Omental fat pad (tissue), 4 donors: ENCODE data around the gene UPK2. TPM values are rescaled to one million over a fixed set of nuclear protein-coding genes. Genes with fewer than 3 reads are reported as not detected.

Experiments used
- ATAC-seq: fragments of 150-250 bp; one replicate; pipeline ENCODE4 v1.9.1; 2016; ENCODE audit warnings: mild to moderate bottlenecking, moderate library complexity; ENCODE audit not compliant: low FRiP score
- DNase-seq: peaks from one replicate; pipeline ENCODE4 v3.0.0-alpha.2; 2019; ENCODE audit warnings: low spot score
- CTCF ChIP-seq, 3 donors: fragments of 450-650 bp; IDR thresholded peaks; one replicate each; pipeline ENCODE4 v1.5.1; 2016 to 2017; ENCODE audit warnings: antibody characterized with exemption in 3 of 3, mild to moderate bottlenecking in 3 of 3, moderate library complexity in 2 of 3
- total RNA-seq, 4 donors: library from RNA; depleted of rRNA; stranded (reverse); fragments of >200 nt; gene quantifications; one replicate each; pipeline ENCODE4 v1.1.0, GENCODE V29; 2016

Gene UPK2
- total RNA-seq, 4 donors from 2014 or later, result not detected

DNA sequence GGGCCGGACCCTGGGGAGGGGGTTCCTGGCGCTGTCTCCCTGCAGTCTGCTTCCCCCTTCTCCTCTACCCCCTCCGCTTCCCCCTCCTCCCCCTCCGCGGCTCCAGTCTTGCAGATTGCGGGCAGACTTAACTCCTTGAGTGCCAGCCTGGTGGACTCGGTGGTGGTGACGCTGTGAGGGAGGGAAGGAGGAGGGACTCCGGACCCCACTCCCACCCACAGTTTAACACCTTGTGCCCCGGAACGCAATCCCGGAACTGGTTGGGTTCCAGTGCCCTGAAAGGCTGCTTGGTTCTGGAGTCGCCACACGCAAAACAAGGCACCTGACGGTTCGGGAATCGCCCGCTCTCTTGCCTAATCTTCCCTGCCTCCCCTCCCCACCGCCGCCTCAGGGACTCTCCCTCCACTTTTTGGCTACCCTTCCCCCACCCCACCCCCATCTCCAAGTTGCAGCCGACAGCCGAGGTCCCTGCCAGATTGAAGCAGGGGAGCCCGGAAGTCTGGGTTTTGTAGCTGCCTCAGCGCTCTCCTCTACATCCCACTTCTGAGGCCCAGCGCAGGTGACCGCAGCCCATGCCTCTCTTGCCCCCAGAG, 26.5 kb upstream of the UPK2 start:
- TF ChIP-seq CTCF (IDR thresholded peaks at IDR 0.05), result no peak
- no peak for DNase-seq
- peak; percentile 27 for ATAC-seq

GRCh38 chr11:118930094-118930712, 25.9 kb upstream of the UPK2 start:
- DNase-seq (no peak), ATAC-seq (peak; percentile 35)
- peak in 2 of 3 donors; percentile 81 to 82 for TF ChIP-seq CTCF (IDR thresholded peaks at IDR 0.05)

DNA sequence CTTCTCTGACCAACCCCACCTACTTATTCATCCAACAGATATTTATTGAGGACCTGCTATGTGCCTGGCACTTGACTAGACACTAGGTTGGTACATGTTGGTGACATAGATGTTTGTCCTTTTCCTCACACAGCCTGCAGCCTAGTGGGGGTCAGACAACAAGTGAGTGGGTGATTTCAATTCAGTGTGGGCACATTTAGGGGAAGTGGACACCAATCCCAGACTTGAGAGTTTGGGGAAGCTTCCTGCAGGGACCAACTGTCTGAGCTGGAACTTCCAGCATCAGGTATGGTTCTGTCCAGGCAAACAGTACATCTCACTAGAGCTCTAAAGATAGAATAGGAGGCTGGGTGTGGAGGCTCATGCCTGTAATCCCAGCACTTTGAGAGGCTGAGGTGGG, 24.5 kb upstream of the UPK2 start:
- no peak for TF ChIP-seq CTCF (IDR thresholded peaks at IDR 0.05)
- DNase-seq (no peak), ATAC-seq (no peak)

DNA sequence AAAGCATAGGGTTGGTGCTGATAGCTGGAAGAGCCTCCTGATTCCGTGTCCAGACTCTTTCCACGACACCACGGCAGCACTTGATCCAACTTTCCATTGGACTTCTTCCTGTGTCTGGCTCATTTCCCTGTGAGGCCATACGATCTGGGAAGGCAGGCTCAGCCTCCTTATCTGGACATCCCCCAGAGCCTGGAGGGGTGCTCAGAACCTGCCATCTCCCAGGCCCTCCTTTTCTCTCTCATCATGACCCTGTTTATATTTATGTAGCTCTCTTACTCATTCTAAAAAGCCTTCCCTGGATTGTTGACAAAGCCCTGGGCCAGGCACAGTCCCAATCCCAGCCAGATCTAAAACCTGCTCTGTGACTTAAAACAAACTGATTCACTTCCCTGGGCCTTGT, 22.6 kb upstream of the UPK2 start:
- ATAC-seq, result no peak
- TF ChIP-seq CTCF (IDR thresholded peaks at IDR 0.05), result no peak
- DNase-seq, result no peak

GRCh38 chr11:118935376-118935775, 20.7 kb upstream of the UPK2 start:
- DNase-seq, result no peak
- TF ChIP-seq CTCF (IDR thresholded peaks at IDR 0.05), result no peak
- ATAC-seq, result no peak

GRCh38 chr11:118938491-118939403, 17.4 kb upstream of the UPK2 start:
- DNase-seq (no peak), ATAC-seq (no peak)
- no peak for TF ChIP-seq CTCF (IDR thresholded peaks at IDR 0.05)
